ENCODE results near the gene GPRIN1. TPM values are rescaled to one million over a fixed set of nuclear protein-coding genes. Genes with fewer than 3 reads are reported as not detected.

Gene GPRIN1
- total and polyA plus RNA-seq, 4 donors = 0.23 to 0.50 (median 0.30) TPM; not detected in 1

DNA sequence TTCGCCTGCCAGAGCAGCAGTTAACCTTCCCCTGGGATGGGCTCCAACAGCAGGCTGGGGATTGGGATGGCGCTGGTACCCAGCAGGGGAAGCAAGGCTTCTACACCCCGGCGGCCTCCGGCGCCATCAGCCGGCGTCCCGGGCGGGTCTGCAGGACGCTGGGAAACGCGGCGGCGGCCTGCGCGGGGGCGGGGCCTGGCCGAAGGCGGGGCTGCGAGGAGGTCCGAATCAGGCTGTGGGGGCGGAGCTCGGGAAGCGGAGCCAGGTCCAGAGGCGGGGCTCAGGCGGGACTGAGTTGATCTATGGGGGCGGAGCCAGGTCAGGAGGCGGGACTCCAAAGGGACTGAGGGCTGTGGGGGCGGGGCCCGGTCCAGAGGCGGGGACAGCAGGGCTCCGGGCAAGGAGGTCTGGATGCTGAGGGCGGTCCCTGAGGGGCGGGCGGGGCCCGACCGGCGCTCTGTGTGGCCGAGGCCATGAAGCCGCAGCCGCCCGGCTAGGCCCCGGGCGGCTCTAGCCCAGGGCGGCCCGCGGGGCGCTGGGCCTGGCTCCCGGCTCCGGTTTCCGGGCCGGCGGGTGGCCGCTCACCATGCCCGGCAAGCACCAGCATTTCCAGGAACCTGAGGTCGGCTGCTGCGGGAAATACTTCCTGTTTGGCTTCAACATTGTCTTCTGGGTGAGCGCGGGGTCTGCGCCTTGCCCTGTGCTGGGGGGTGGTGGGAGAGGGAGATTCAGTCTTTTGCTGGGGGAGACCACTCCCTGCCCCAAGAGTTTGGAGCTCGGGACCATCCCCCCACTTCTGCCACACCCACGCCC is 37.3 kb upstream of the GPRIN1 start, which contains the start of gene TSPAN17:
TSS of gene TSPAN17 (plus strand) at position 455 of the 813 bp plus-strand sequence. CDS start at position 587, 132 bp downstream.
- under 1% methylated on average over 63 of the region's 63 CpGs for WGBS
- peaks cover 5 to 18% (median 14%) of the 10 kb centered on the region in 4 donors for H3K4me1 ChIP-seq (ENCODE audit: control insufficient read depth in 4 of 4, insufficient read depth in 4 of 4, low read length in 3 of 4)

More for the DNA sequence above, 37.3 kb upstream of the GPRIN1 start, which contains the start of gene TSPAN17:
- no peaks in the 10 kb centered on the region for H3K9me3 ChIP-seq (ENCODE audit: control insufficient read depth in 4 of 4, low read length in 3 of 4)
- no peaks in the 10 kb centered on the region for H3K36me3 ChIP-seq (ENCODE audit: control insufficient read depth in 4 of 4, insufficient read depth in 3 of 4, low read depth in 1 of 4, low read length in 3 of 4)
- DNase-seq (ENCODE audit: low spot score) = peak; percentile 100
- TF ChIP-seq EGR1 (IDR thresholded peaks at IDR 0.05; ENCODE audit: low read depth in 2 of 2) = peak in 1 of 2 donors; percentile 86
- no peak for TF ChIP-seq JUND (IDR thresholded peaks at IDR 0.05)
- TF ChIP-seq, protein P1, sequence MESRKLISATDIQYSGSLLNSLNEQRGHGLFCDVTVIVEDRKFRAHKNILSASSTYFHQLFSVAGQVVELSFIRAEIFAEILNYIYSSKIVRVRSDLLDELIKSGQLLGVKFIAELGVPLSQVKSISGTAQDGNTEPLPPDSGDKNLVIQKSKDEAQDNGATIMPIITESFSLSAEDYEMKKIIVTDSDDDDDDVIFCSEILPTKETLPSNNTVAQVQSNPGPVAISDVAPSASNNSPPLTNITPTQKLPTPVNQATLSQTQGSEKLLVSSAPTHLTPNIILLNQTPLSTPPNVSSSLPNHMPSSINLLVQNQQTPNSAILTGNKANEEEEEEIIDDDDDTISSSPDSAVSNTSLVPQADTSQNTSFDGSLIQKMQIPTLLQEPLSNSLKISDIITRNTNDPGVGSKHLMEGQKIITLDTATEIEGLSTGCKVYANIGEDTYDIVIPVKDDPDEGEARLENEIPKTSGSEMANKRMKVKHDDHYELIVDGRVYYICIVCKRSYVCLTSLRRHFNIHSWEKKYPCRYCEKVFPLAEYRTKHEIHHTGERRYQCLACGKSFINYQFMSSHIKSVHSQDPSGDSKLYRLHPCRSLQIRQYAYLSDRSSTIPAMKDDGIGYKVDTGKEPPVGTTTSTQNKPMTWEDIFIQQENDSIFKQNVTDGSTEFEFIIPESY (IDR thresholded peaks at IDR 0.05) = no peak
- TF ChIP-seq RAD21 (IDR thresholded peaks at IDR 0.05) = peak in 1 of 2 donors; percentile 49
- TF ChIP-seq, protein P2, sequence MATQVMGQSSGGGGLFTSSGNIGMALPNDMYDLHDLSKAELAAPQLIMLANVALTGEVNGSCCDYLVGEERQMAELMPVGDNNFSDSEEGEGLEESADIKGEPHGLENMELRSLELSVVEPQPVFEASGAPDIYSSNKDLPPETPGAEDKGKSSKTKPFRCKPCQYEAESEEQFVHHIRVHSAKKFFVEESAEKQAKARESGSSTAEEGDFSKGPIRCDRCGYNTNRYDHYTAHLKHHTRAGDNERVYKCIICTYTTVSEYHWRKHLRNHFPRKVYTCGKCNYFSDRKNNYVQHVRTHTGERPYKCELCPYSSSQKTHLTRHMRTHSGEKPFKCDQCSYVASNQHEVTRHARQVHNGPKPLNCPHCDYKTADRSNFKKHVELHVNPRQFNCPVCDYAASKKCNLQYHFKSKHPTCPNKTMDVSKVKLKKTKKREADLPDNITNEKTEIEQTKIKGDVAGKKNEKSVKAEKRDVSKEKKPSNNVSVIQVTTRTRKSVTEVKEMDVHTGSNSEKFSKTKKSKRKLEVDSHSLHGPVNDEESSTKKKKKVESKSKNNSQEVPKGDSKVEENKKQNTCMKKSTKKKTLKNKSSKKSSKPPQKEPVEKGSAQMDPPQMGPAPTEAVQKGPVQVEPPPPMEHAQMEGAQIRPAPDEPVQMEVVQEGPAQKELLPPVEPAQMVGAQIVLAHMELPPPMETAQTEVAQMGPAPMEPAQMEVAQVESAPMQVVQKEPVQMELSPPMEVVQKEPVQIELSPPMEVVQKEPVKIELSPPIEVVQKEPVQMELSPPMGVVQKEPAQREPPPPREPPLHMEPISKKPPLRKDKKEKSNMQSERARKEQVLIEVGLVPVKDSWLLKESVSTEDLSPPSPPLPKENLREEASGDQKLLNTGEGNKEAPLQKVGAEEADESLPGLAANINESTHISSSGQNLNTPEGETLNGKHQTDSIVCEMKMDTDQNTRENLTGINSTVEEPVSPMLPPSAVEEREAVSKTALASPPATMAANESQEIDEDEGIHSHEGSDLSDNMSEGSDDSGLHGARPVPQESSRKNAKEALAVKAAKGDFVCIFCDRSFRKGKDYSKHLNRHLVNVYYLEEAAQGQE (IDR thresholded peaks at IDR 0.05) = peak; percentile 70
- TF ChIP-seq SP1 (IDR thresholded peaks at IDR 0.05) = peak; percentile 78
- peak in 1 of 2 donors; percentile 23 for TF ChIP-seq GABPA (IDR thresholded peaks at IDR 0.05 in 1 of 2, conservative IDR thresholded peaks at IDR 0.05 in 1 of 2)
- TF ChIP-seq HNF4A (conservative IDR thresholded peaks at IDR 0.05) = peak in 1 of 2 donors; percentile 11
- peak; percentile 8 for TF ChIP-seq CTCF (IDR thresholded peaks at IDR 0.05; ENCODE audit: low read depth, low read length, missing input control)
- H3K27ac ChIP-seq (ENCODE audit: low read depth in 1 of 2, low read length in 2 of 2) = peak within 1 kb of the TSS; percentile 18 to 40
- H3K9ac ChIP-seq (ENCODE audit: low read depth in 1 of 2, low read length in 2 of 2) = peak within 1 kb of the TSS; percentile 4 to 72
- H3K4me3 ChIP-seq (ENCODE audit: low read depth in 1 of 3, low read length in 3 of 3) = peak within 1 kb of the TSS; percentile 59 to 83 (median 76)
- no peaks in the 10 kb centered on the region for H3K27me3 ChIP-seq (ENCODE audit: control insufficient read depth in 4 of 4, insufficient read depth in 4 of 4, low read length in 3 of 4)

Data from liver (tissue), 9 donors.